Lower leg skin (tissue), 4 donors: ENCODE data around the gene PDXDC1. TPM values are rescaled to one million over a fixed set of nuclear protein-coding genes. Genes with fewer than 3 reads are reported as not detected.

Experiments
- DNase-seq, 2 donors: peaks; one replicate each; pipeline ENCODE4 v3.0.0-alpha.2; 2019; ENCODE audit warnings: low spot score in 2 of 2
- H3K4me3 ChIP-seq: fragments of 200-600 bp; sonication (generic); 2 replicates; pipeline ENCODE4 v1.5.1; 2017; ENCODE audit warnings: mild to moderate bottlenecking, low read depth; ENCODE audit not compliant: poor library complexity, severe bottlenecking
- CTCF ChIP-seq, 3 donors: fragments of 450-650 bp; IDR thresholded peaks; one replicate each; pipeline ENCODE4 v1.5.1; 2016; ENCODE audit warnings: antibody characterized with exemption in 3 of 3, mild to moderate bottlenecking in 3 of 3, moderate library complexity in 2 of 3
- POLR2A ChIP-seq, 2 donors: fragments of 450-650 bp; IDR thresholded peaks; one replicate each; pipeline ENCODE4 v1.6.1; 2016 to 2017; ENCODE audit warnings: antibody characterized with exemption in 2 of 2, mild to moderate bottlenecking in 1 of 2, moderate library complexity in 1 of 2
- WGBS, 2 donors: methylation state at CpG; one replicate each; pipeline ENCODE4 v1.1.5; 2018; 5-methylcytosine and 5-hydroxymethylcytosine counted together
- intact Hi-C: fragments of 100-400 bp; cut with DNase I; formaldehyde crosslinking; loops from one replicate; pipeline ENCODE4 v1.15.0; 2023; ENCODE audit warnings: low total_unique reads
- total RNA-seq, 4 donors: library from RNA; depleted of rRNA; stranded (reverse); fragments of >200 nt; gene quantifications; one replicate each; pipeline ENCODE4 v1.1.0, GENCODE V29; 2016

PDXDC1 gene
- total RNA-seq, 4 donors from 2014 or later = 38.2 to 63.0 (median 50.1) TPM

- peak in 1 of 2 donors; percentile 73 for DNase-seq
- intact Hi-C loops = no loop called here
- H3K4me3 ChIP-seq = no peak overlapping the region
- TF ChIP-seq CTCF (IDR thresholded peaks at IDR 0.05) (no peak), POLR2A (IDR thresholded peaks at IDR 0.05) (no peak)
- WGBS, 2 donors = 78 to 82% methylated on average over 2 of the region's 2 CpGs
These were observed 56.4 kb downstream of the PDXDC1 start for GRCh38 chr16:15031179-15031578.

- TF ChIP-seq CTCF (IDR thresholded peaks at IDR 0.05) = no peak
- TF ChIP-seq POLR2A (IDR thresholded peaks at IDR 0.05) = no peak
- H3K4me3 ChIP-seq = no peak overlapping the region
- WGBS, 2 donors = 89 to 93% methylated on average over 8 of the region's 8 CpGs
- intact Hi-C loops = no loop called here
- peak in 1 of 2 donors; percentile 49 for DNase-seq
These were observed 56.8 kb downstream of the PDXDC1 start for GRCh38 chr16:15031586-15031985.

DNA sequence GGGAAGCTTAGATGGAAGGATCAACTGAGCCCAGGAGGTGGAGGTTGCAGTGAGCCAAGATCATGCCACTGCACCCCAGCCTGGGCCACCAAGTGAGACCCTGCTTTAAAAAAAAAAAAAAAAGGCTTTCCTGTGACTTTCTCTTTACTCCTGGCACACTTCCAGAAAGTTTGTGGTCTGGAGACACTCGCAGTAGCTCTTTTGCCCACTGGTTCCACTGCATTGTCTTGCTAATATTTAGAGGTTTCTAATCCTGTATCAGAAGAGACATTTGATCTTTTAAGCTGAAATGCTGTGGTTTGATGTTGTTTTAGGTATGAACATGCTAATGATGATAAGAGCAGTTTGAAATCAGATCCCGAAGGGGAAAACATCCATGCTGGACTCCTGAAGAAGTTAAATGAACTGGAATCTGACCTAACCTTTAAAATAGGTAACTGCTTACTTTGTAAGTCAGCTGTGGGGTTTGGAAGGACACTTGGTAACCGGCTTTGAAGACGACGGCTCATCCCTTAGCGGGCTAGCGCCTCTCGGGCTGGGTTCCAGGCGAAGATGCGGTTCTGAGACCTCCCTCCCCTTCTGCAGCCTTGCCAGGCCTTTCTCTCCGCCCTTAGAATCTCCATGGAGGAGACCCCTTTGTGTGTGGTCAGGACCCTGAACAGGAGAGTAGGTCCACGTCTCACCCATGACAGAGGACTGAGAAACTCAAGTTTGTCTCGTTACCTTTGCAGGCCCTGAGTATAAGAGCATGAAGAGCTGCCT, 57.9 kb downstream of the PDXDC1 start:
- intact Hi-C loops = no loop called here
- peak in 1 of 2 donors; percentile 76 for DNase-seq
- WGBS, 2 donors = 87 to 89% methylated on average over 13 of the region's 13 CpGs
- no peak overlapping the region for H3K4me3 ChIP-seq
- TF ChIP-seq CTCF (IDR thresholded peaks at IDR 0.05) = no peak
- TF ChIP-seq POLR2A (IDR thresholded peaks at IDR 0.05) = no peak

- H3K4me3 ChIP-seq = no peak overlapping the region
- intact Hi-C loops = no loop called here
- 82 to 90% methylated on average over 14 of the region's 14 CpGs for WGBS, 2 donors
- TF ChIP-seq CTCF (IDR thresholded peaks at IDR 0.05) (no peak), POLR2A (IDR thresholded peaks at IDR 0.05) (no peak)
- DNase-seq = no peak
These were observed 58.5 kb downstream of the PDXDC1 start for GRCh38 chr16:15033309-15033707.

DNA sequence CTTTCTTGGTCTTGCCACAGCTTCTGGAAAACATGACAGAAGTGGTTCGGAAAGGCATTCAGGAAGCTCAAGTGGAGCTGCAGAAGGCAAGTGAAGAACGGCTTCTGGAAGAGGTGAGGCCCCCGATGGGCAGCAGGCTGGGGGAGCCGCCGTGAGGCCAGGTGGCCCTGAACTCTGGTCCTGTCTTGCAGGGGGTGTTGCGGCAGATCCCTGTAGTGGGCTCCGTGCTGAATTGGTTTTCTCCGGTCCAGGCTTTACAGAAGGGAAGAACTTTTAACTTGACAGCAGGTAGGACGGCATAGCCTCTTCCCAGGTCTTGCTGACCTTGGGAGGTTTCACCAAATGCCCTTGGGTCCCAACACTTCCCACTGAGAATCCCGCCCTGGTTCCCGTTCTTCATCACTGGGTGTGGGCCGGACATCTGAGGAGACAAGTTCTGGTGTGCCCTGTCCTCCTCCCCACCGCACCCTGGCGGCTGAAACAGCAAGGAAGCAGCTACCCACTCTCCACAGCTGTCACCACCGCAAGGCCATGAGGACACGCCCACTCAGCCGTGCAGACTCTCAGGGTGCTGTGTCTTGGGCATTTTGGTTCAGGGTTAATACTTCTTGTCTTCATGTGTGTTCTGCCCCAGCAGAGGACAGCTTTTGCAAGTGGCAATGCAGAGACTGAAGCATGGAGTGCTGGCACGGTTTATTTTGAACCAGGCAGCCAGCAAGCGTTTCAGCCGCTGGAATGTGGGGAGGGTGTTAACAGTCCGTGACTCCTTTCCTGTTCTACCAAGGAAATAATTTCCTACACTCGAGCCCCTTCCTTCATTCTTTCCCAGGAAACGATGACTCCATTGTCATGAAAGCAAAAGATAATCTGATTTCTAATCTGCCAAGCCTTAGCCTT, 59.7 kb downstream of the PDXDC1 start:
- 63 to 68% methylated on average over 23 of the region's 23 CpGs for WGBS, 2 donors
- intact Hi-C loops = no loop called here
- DNase-seq = no peak
- no peak overlapping the region for H3K4me3 ChIP-seq
- TF ChIP-seq POLR2A (IDR thresholded peaks at IDR 0.05) = no peak
- TF ChIP-seq CTCF (IDR thresholded peaks at IDR 0.05) = no peak
